ENCODE data around the gene LYG1. TPM values are rescaled to one million over a fixed set of nuclear protein-coding genes. Genes with fewer than 3 reads are reported as not detected.

Gene LYG1
- total RNA-seq, 1 experiment from 2014 or later: 3.8 TPM

- BruUV-seq (replicated peaks): TSS peak; percentile 72
Measured at GRCh38 chr2:99335911-99336803, 35.2 kb upstream of the LYG1 start, which contains the start of gene TXNDC9. TXNDC9 (minus strand) TSS chr2:99336333; CDS start chr2:99333210, 3,123 bp downstream.

More at GRCh38 chr2:99335911-99336803, 35.2 kb upstream of the LYG1 start, which contains the start of gene TXNDC9:
- CTCF ChIA-PET: interaction anchor here (1.1 to 2.3 kb wide), 7 partner anchors 11 to 156 kb away, joined by 3 to 14 read pairs (median 5); partner anchors contain the start of genes MRPL30 and REV1
- intact Hi-C loops (cut with micrococcal nuclease): loop anchor here (1.0 kb wide), 3 partner anchors 154 to 251 kb away; partner anchors contain the start of genes MITD1, MRPL30 and REV1
- POLR2A ChIA-PET: interaction anchor here (0.7 to 3.2 kb wide), 5 partner anchors 11 to 223 kb away, joined by 3 to 14 read pairs (median 4); partner anchors contain the start of genes C2orf15 and REV1
- TF ChIP-seq SRF (IDR thresholded peaks at IDR 0.05; ENCODE audit: low read depth) (peak; percentile 67), ELF1 (IDR thresholded peaks at IDR 0.05; ENCODE audit: borderline replicate concordance, low read depth) (no peak; the same call in 1 of the 2 replicates), JUND (IDR thresholded peaks at IDR 0.05) (no peak), YY1 (IDR thresholded peaks at IDR 0.05; ENCODE audit: extremely low read depth, insufficient replicate concordance, low read depth, low read length) (peak; percentile 80), POLR2A (IDR thresholded peaks at IDR 0.05; ENCODE audit: borderline replicate concordance, extremely low read depth, insufficient read depth, insufficient read length) (peak; percentile 85), FOSL1 (IDR thresholded peaks at IDR 0.05; ENCODE audit: low read depth) (no peak), ZFX (IDR thresholded peaks at IDR 0.05) (peak; percentile 46; the same call in 1 of the 2 replicates), EZH2phosphoT487 (IDR thresholded peaks at IDR 0.05; ENCODE audit: borderline replicate concordance) (no peak), SP1 (IDR thresholded peaks at IDR 0.05; ENCODE audit: low read depth) (peak; percentile 89), POLR2AphosphoS5 (IDR thresholded peaks at IDR 0.05; ENCODE audit: low read depth, low read length) (peak; percentile 94), CEBPB (IDR thresholded peaks at IDR 0.05; ENCODE audit: low read depth) (peak; percentile 91), EZH2 (IDR thresholded peaks at IDR 0.05) (no peak), CBX3 (IDR thresholded peaks at IDR 0.05; ENCODE audit: low read depth) (peak; percentile 89), SIN3A (IDR thresholded peaks at IDR 0.05; ENCODE audit: low read depth) (peak; percentile 59), REST (IDR thresholded peaks at IDR 0.05; ENCODE audit: low read depth) (no peak), RAD21 (IDR thresholded peaks at IDR 0.05; ENCODE audit: low read depth) (no peak), TCF7L2 (IDR thresholded peaks at IDR 0.05; ENCODE audit: borderline replicate concordance, extremely low read depth, insufficient read depth, insufficient read length) (no peak)
- TF ChIP-seq, protein P1, sequence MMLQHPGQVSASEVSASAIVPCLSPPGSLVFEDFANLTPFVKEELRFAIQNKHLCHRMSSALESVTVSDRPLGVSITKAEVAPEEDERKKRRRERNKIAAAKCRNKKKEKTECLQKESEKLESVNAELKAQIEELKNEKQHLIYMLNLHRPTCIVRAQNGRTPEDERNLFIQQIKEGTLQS (IDR thresholded peaks at IDR 0.05): no peak
- TF ChIP-seq, protein P2, sequence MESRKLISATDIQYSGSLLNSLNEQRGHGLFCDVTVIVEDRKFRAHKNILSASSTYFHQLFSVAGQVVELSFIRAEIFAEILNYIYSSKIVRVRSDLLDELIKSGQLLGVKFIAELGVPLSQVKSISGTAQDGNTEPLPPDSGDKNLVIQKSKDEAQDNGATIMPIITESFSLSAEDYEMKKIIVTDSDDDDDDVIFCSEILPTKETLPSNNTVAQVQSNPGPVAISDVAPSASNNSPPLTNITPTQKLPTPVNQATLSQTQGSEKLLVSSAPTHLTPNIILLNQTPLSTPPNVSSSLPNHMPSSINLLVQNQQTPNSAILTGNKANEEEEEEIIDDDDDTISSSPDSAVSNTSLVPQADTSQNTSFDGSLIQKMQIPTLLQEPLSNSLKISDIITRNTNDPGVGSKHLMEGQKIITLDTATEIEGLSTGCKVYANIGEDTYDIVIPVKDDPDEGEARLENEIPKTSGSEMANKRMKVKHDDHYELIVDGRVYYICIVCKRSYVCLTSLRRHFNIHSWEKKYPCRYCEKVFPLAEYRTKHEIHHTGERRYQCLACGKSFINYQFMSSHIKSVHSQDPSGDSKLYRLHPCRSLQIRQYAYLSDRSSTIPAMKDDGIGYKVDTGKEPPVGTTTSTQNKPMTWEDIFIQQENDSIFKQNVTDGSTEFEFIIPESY (IDR thresholded peaks at IDR 0.05; ENCODE audit: extremely low read depth, insufficient replicate concordance, low read length): peak; percentile 91
- TF ChIP-seq, protein P3, sequence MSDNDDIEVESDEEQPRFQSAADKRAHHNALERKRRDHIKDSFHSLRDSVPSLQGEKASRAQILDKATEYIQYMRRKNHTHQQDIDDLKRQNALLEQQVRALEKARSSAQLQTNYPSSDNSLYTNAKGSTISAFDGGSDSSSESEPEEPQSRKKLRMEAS (IDR thresholded peaks at IDR 0.05): peak; percentile 85
- H3K9ac ChIP-seq (ENCODE audit: low read length): peak within 1 kb of the TSS; percentile 89
- H2AFZ ChIP-seq (ENCODE audit: low read depth, low read length, poor library complexity, severe bottlenecking): peak within 1 kb of the TSS; percentile 45
- H4K20me1 ChIP-seq (ENCODE audit: insufficient read depth): peaks cover 4% of the 10 kb centered on the region; the same call in 1 of the 2 replicates
- DNase-seq (ENCODE audit: low read depth, low spot score) (peak; percentile 99), ATAC-seq (peak; percentile 81)
- no peaks in the 10 kb centered on the region for H3K27me3 ChIP-seq (ENCODE audit: insufficient read depth, low read length)
- H3K4me1 ChIP-seq (ENCODE audit: control insufficient read depth in 1 of 2, insufficient read depth in 2 of 2, low read length in 2 of 2): peaks cover 2 to 23% of the 10 kb centered on the region in 2 experiments
- H3K27ac ChIP-seq (ENCODE audit: low read depth, low read length): peak within 1 kb of the TSS; percentile 51
- H3K4me3 ChIP-seq (replicated peaks in 1 of 2; ENCODE audit: low read depth in 1 of 2, low read length in 2 of 2): peak within 1 kb of the TSS; percentile 82 to 92
- H3K79me2 ChIP-seq (ENCODE audit: insufficient read depth, low read length): peaks cover 90% of the 10 kb centered on the region
- H3K9me3 ChIP-seq (ENCODE audit: control insufficient read depth in 1 of 2, insufficient read depth in 1 of 2, low read depth in 1 of 2, low read length in 2 of 2): no peaks in the 10 kb centered on the region
- RAD21 ChIA-PET (ENCODE audit: low non-redundant PET in 1 of 2, low total read pairs in 2 of 2, uncharacterized antibody in 2 of 2, unreplicated experiment in 2 of 2): interaction anchor here in 1 of 2 experiments (1.0 kb wide), 1 partner anchor 154 kb away, joined by 3 read pairs; the partner anchor contains the start of gene REV1
- H3K4me2 ChIP-seq (ENCODE audit: low read length): peak within 1 kb of the TSS; percentile 80
- H3K9me2 ChIP-seq (ENCODE audit: insufficient read depth): no peaks in the 10 kb centered on the region
- H3K36me3 ChIP-seq (ENCODE audit: control insufficient read depth in 1 of 2, insufficient read depth in 2 of 2, low read length in 2 of 2): peaks cover 12 to 16% of the 10 kb centered on the region in 2 experiments; a peak in 3 of 4 replicates

Measured in HCT116 (cell line).